ENCODE data around the gene HSPBP1. TPM values are rescaled to one million over a fixed set of nuclear protein-coding genes. Genes with fewer than 3 reads are reported as not detected.

HSPBP1 gene
- total and polyA plus RNA-seq, 9 of the 15 experiments (the other 6 are each of a cell fraction or from before 2014, with no cell fraction given) = 0.83 to 81.3 (median 21.8) TPM

GRCh38 chr19:55258828-55259539, 20.9 kb downstream of the HSPBP1 start, which contains the start of gene PPP6R1 (continued):
- TF ChIP-seq, protein P1, sequence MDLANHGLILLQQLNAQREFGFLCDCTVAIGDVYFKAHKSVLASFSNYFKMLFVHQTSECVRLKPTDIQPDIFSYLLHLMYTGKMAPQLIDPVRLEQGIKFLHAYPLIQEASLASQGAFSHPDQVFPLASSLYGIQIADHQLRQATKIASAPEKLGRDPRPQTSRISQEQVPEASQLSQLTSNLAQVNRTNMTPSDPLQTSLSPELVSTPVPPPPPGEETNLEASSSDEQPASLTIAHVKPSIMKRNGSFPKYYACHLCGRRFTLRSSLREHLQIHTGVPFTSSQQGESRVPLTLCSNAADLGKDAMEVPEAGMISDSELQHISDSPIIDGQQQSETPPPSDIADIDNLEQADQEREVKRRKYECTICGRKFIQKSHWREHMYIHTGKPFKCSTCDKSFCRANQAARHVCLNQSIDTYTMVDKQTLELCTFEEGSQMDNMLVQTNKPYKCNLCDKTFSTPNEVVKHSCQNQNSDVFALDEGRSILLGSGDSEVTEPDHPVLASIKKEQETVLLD (IDR thresholded peaks at IDR 0.05) = peak; percentile 96
- TF ChIP-seq, protein P2, sequence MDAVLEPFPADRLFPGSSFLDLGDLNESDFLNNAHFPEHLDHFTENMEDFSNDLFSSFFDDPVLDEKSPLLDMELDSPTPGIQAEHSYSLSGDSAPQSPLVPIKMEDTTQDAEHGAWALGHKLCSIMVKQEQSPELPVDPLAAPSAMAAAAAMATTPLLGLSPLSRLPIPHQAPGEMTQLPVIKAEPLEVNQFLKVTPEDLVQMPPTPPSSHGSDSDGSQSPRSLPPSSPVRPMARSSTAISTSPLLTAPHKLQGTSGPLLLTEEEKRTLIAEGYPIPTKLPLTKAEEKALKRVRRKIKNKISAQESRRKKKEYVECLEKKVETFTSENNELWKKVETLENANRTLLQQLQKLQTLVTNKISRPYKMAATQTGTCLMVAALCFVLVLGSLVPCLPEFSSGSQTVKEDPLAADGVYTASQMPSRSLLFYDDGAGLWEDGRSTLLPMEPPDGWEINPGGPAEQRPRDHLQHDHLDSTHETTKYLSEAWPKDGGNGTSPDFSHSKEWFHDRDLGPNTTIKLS (IDR thresholded peaks at IDR 0.05; ENCODE audit: borderline replicate concordance, low read depth) = peak; percentile 86
- TF ChIP-seq NR1H2 (CRISPR knock-in tag; IDR thresholded peaks at IDR 0.05) = peak; percentile 93; the same call in 1 of the 2 replicates
- no peak; the same call in 1 of the 2 replicates for TF ChIP-seq BACH1 (tag; IDR thresholded peaks at IDR 0.05)
- no peak for TF ChIP-seq EZH2 (IDR thresholded peaks at IDR 0.05; ENCODE audit: borderline replicate concordance, low read depth, low read length)
- peak; percentile 80; the same call in 1 of the 2 replicates for TF ChIP-seq ELF2 (CRISPR knock-in tag; IDR thresholded peaks at IDR 0.05)
- no peak for TF ChIP-seq MED1 (CRISPR knock-in tag; IDR thresholded peaks at IDR 0.05; ENCODE audit: borderline replicate concordance)
- TF ChIP-seq ZNF740 (CRISPR knock-in tag; IDR thresholded peaks at IDR 0.05) = no peak; the same call in 1 of the 2 replicates
- TF ChIP-seq ZNF740 (tag; IDR thresholded peaks at IDR 0.05) = no peak
- no peak for TF ChIP-seq CREBBP (IDR thresholded peaks at IDR 0.05; ENCODE audit: low read depth, low read length)
- TF ChIP-seq TOE1 (IDR thresholded peaks at IDR 0.05; ENCODE audit: borderline replicate concordance) = peak; percentile 98
- TF ChIP-seq TOE1 (CRISPR knock-in tag; IDR thresholded peaks at IDR 0.05; ENCODE audit: borderline replicate concordance, low read depth) = no peak
- no peak for TF ChIP-seq ZC3H4 (CRISPR knock-in tag; IDR thresholded peaks at IDR 0.05; ENCODE audit: borderline replicate concordance)
